WTC11 (cell line): ENCODE measurements around the gene CHTOP. TPM values are rescaled to one million over a fixed set of nuclear protein-coding genes. Genes with fewer than 3 reads are reported as not detected.
"Not testable (repeated sequence)": the region's sequence is repeated elsewhere in the genome, so short reads cannot be mapped to it uniquely, and the experiment has no call there.

Experiments used
- ATAC-seq: fragments of 200-7000 bp; cut with Tn5 transposase; 2 replicates; pipeline ENCODE4 v1.10.0; 2021; ENCODE audit warnings: mild to moderate bottlenecking, moderate library complexity
- CTCF ChIA-PET: fragments of 300-600 bp; sonication (Branson Sonifier 250); formaldehyde crosslinking; loops from one replicate; lab custom pipeline; 2021; ENCODE audit warnings: antibody characterized with exemption; lab: Charles Lee
- POLR2A ChIA-PET: fragments of 350-600 bp; sonication (Branson Sonifier 250); formaldehyde crosslinking; loops from one replicate; lab custom pipeline; 2021; ENCODE audit warnings: antibody characterized with exemption; lab: Charles Lee
- DNase-seq: peaks from one replicate; pipeline ENCODE4 v3.0.0; 2021; ENCODE audit warnings: low spot score
- H3K27ac Mint-ChIP-seq: 2 replicates; pipeline ENCODE4 v1.8.0; 2021; ENCODE audit warnings: mixed read lengths
- H3K27me3 Mint-ChIP-seq: 2 replicates; pipeline ENCODE4 v1.8.0; 2021; ENCODE audit warnings: low read depth, mild to moderate bottlenecking, moderate library complexity, mixed read lengths
- H3K36me3 Mint-ChIP-seq: 2 replicates; pipeline ENCODE4 v1.8.0; 2021; ENCODE audit warnings: mixed read lengths
- H3K4me1 Mint-ChIP-seq: 2 replicates; pipeline ENCODE4 v1.8.0; 2022; ENCODE audit warnings: mixed read lengths
- H3K4me3 Mint-ChIP-seq: 2 replicates; pipeline ENCODE4 v1.8.0; 2021; ENCODE audit warnings: mild to moderate bottlenecking, moderate library complexity, mixed read lengths
- H3K9me3 Mint-ChIP-seq: 2 replicates; pipeline ENCODE4 v1.8.0; 2021; ENCODE audit warnings: mixed read lengths
- ATF1 ChIP-seq: sonication (generic); formaldehyde crosslinking; IDR thresholded peaks from 2 replicates; pipeline ENCODE4 v1.8.1; 2023; ENCODE audit warnings: mild to moderate bottlenecking, moderate library complexity, missing genetic modification reagents
- CREB1 ChIP-seq: sonication (generic); formaldehyde crosslinking; IDR thresholded peaks from 2 replicates; pipeline ENCODE4 v1.8.0; 2023; ENCODE audit warnings: mild to moderate bottlenecking, missing genetic modification reagents
- ETV6 ChIP-seq: sonication (generic); formaldehyde crosslinking; IDR thresholded peaks from 2 replicates; pipeline ENCODE4 v1.8.1; 2022; ENCODE audit warnings: mild to moderate bottlenecking, missing genetic modification reagents
- FOXJ3 ChIP-seq: sonication (generic); formaldehyde crosslinking; IDR thresholded peaks from 2 replicates; pipeline ENCODE4 v1.9.0; 2021; ENCODE audit warnings: missing genetic modification reagents, mild to moderate bottlenecking, borderline replicate concordance
- FOXK1 ChIP-seq: sonication (generic); formaldehyde crosslinking; IDR thresholded peaks from 2 replicates; pipeline ENCODE4 v1.8.0; 2022; ENCODE audit warnings: mild to moderate bottlenecking, moderate library complexity, missing genetic modification reagents
- IRF1 ChIP-seq: sonication (generic); formaldehyde crosslinking; IDR thresholded peaks from 2 replicates; pipeline ENCODE4 v1.8.0; 2023; ENCODE audit warnings: missing genetic modification reagents
- MAX ChIP-seq: sonication (generic); formaldehyde crosslinking; IDR thresholded peaks from 2 replicates; pipeline ENCODE4 v1.8.0; 2022; ENCODE audit warnings: mild to moderate bottlenecking, missing genetic modification reagents
- NFATC4 ChIP-seq: fragments of 250-450 bp; sonication (Bioruptor Pico); IDR thresholded peaks from 2 replicates; pipeline ENCODE4 v1.9.0; 2021; ENCODE audit warnings: mild to moderate bottlenecking
- NFE2L1 ChIP-seq: sonication (generic); formaldehyde crosslinking; IDR thresholded peaks from 2 replicates; pipeline ENCODE4 v1.8.1; 2023; ENCODE audit warnings: missing genetic modification reagents
- NR2C2 ChIP-seq: sonication (generic); formaldehyde crosslinking; IDR thresholded peaks from 2 replicates; pipeline ENCODE4 v1.8.0; 2022; ENCODE audit warnings: mild to moderate bottlenecking, missing genetic modification reagents
- PRDM15 ChIP-seq: sonication (generic); formaldehyde crosslinking; IDR thresholded peaks from 2 replicates; pipeline ENCODE4 v1.8.0; 2022; ENCODE audit warnings: missing genetic modification reagents
- SMAD3 ChIP-seq: sonication (generic); formaldehyde crosslinking; IDR thresholded peaks from 2 replicates; pipeline ENCODE4 v1.8.0; 2022; ENCODE audit warnings: missing genetic modification reagents, mild to moderate bottlenecking, borderline replicate concordance
- STAT6 ChIP-seq: sonication (generic); formaldehyde crosslinking; conservative IDR thresholded peaks from 2 replicates; pipeline ENCODE4 v1.8.1; 2023; ENCODE audit warnings: mild to moderate bottlenecking, low read depth, missing genetic modification reagents, moderate library complexity
- ZMAT4 ChIP-seq: fragments of 250-450 bp; sonication (Bioruptor Pico); IDR thresholded peaks from 2 replicates; pipeline ENCODE4 v1.9.0; 2021; ENCODE audit warnings: mild to moderate bottlenecking
- ZNF121 ChIP-seq: sonication (generic); formaldehyde crosslinking; IDR thresholded peaks from 2 replicates; pipeline ENCODE4 v1.8.0; 2023; ENCODE audit warnings: missing genetic modification reagents
- ZNF281 ChIP-seq: sonication (generic); formaldehyde crosslinking; IDR thresholded peaks from 2 replicates; pipeline ENCODE4 v1.8.0; 2023; ENCODE audit warnings: mild to moderate bottlenecking, missing genetic modification reagents
- total RNA-seq: library from RNA; stranded (reverse); gene quantifications from 3 replicates; pipeline ENCODE4 v1.2.3, GENCODE V29; 2021

CHTOP gene
- total RNA-seq, 1 experiment from 2014 or later = 101 TPM

GRCh38 chr1:153670859-153671627 lies 37.2 kb downstream of the CHTOP start, which contains the start of gene ILF2 (continued):
- TF ChIP-seq STAT6 (CRISPR knock-in tag) (no peak), ZNF121 (CRISPR knock-in tag) (no peak), MAX (CRISPR knock-in tag) (peak; percentile 75; the same call in 1 of the 2 replicates), ETV6 (CRISPR knock-in tag) (peak; percentile 49; the same call in 1 of the 2 replicates), NFATC4 (CRISPR knock-in tag) (0 out of 2 replicates have a peak, but pooled peaks have one; percentile 59), FOXK1 (peak; percentile 74), FOXJ3 (CRISPR knock-in tag) (no peak), ZMAT4 (CRISPR knock-in tag) (0 out of 2 replicates have a peak, but pooled peaks have one; percentile 71), NFE2L1 (CRISPR knock-in tag) (no peak), NR2C2 (CRISPR knock-in tag) (no peak), ZNF281 (no peak), CREB1 (CRISPR knock-in tag) (0 out of 2 replicates have a peak, but pooled peaks have one; percentile 21)

- H3K4me3 Mint-ChIP-seq, H3K27me3 Mint-ChIP-seq, H3K9me3 Mint-ChIP-seq, H3K27ac Mint-ChIP-seq, ATAC-seq: not testable (repeated sequence)
- Mint-ChIP-seq H3K36me3 (peaks cover 36% of the 10 kb centered on the region), H3K4me1 (peaks cover 14% of the 10 kb centered on the region)
- peak; percentile 37 for DNase-seq
- ChIA-PET POLR2A (interaction anchor here (1.0 to 1.8 kb wide), 2 partner anchors 38 to 104 kb away, joined by 3 to 9 read pairs; partner anchors contain the start of gene CHTOP), CTCF (interaction anchor here (0.8 to 1.7 kb wide), 7 partner anchors 45 to 315 kb away, joined by 3 to 7 read pairs (median 5); partner anchors contain the start of genes INTS3, S100A13 and SLC27A3)
Measured at GRCh38 chr1:153671628-153672353, 37.9 kb downstream of the CHTOP start.

- ATAC-seq = no peak
- POLR2A ChIA-PET = interaction anchor here (0.7 kb wide), 1 partner anchor 14 kb away, joined by 3 read pairs; no protein-coding TSS in a partner anchor
- H3K4me3 Mint-ChIP-seq = peak overlapping the region; percentile 15
Measured at GRCh38 chr1:153673511-153673910, 39.6 kb downstream of the CHTOP start.

More at GRCh38 chr1:153673511-153673910, 39.6 kb downstream of the CHTOP start:
- no peak for DNase-seq
- H3K36me3 Mint-ChIP-seq = peaks cover 19% of the 10 kb centered on the region
- no peak overlapping the region for H3K27ac Mint-ChIP-seq
- no peaks in the 10 kb centered on the region for H3K9me3 Mint-ChIP-seq
- CTCF ChIA-PET = interaction anchor here (0.7 kb wide), 1 partner anchor 11 kb away, joined by 4 read pairs; no protein-coding TSS in a partner anchor
- H3K27me3 Mint-ChIP-seq = peaks cover 9% of the 10 kb centered on the region
- TF ChIP-seq PRDM15 (CRISPR knock-in tag) (no peak), SMAD3 (no peak), IRF1 (CRISPR knock-in tag) (no peak), ATF1 (CRISPR knock-in tag) (no peak)
- peaks cover 22% of the 10 kb centered on the region for H3K4me1 Mint-ChIP-seq
